Tibial nerve (tissue), 3 donors: ENCODE results near the gene PIH1D1.

Experiments used
- CTCF ChIP-seq, 5 experiments: fragments of 200-600 bp in 3 of 5; fragments of 450-650 bp in 2 of 5; sonication (generic) in 3 of 5; IDR thresholded peaks; one replicate each; pipeline ENCODE4 v1.5.1; 2016 to 2019; ENCODE audit warnings: antibody characterized with exemption in 5 of 5, mild to moderate bottlenecking in 3 of 5, moderate library complexity in 2 of 5
- POLR2A ChIP-seq, 2 donors: fragments of 450-650 bp; IDR thresholded peaks; one replicate each; pipeline ENCODE4 v1.6.1; 2017; ENCODE audit warnings: antibody characterized with exemption in 2 of 2, mild to moderate bottlenecking in 2 of 2, moderate library complexity in 2 of 2

DNA sequence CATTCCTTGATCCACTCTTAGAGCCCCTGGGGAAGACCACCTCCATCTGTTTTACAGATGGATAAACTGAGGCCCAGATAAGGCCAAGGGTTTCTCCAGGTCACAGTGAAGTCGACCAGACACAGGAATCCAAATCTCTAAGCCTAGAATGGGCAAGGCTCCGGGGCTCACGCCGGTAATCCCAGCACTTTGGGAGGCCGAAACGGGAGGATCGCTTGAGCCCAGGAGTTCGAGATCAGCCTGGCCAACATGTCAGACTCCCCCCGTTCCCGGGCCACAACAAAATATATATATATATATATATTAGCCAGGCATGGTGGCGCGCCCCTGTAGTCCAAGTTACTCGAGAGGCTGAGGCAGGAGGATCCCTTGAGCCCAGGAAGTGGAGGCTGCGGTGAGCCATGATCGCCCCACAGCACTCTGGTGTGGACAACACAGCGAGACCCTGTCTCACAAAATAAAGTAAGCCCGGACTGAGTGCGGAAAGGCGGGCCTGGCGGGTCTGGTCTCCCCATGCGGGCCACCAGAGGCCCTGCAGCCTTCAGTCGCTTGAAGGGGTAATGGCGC is 35.2 kb upstream of the PIH1D1 start:
- no peak for TF ChIP-seq POLR2A (IDR thresholded peaks at IDR 0.05)
- TF ChIP-seq CTCF (IDR thresholded peaks at IDR 0.05): no peak
